HG03521 (cell line): ENCODE results near the gene LPO.

ENCODE experiments used
- ATAC-seq: cut with Tn5 transposase; IDR thresholded peaks from one replicate; pipeline ENCODE4 v1.9.1; 2021; ENCODE audit warnings: mild to moderate bottlenecking, moderate library complexity; ENCODE audit not compliant: unreplicated experiment

LPO gene

GRCh38 chr17:58253082-58253481 lies 14.7 kb downstream of the LPO start:
- ATAC-seq: no peak

GRCh38 chr17:58254803-58255202 lies 16.4 kb downstream of the LPO start:
- ATAC-seq: no peak

DNA sequence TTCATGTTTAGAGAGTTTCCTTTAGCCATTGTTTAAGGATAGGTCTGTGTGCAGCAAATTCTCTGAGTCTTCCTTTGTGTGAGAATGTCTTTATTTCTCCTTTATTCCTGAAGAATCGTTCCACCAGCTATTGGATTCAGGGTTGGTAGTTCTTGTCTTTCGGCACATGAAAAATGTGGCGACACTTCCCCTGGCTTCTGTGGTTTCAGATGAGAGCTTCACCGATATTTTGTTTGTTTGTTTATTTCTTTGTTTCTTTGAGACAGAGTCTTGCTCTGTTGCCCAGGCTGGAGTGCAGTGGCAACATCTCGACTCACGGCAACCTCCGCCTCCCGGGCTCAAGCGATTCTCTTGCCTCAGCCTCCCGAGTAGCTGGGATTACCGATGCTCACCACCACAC lies 23.8 kb downstream of the LPO start:
- ATAC-seq: no peak

DNA sequence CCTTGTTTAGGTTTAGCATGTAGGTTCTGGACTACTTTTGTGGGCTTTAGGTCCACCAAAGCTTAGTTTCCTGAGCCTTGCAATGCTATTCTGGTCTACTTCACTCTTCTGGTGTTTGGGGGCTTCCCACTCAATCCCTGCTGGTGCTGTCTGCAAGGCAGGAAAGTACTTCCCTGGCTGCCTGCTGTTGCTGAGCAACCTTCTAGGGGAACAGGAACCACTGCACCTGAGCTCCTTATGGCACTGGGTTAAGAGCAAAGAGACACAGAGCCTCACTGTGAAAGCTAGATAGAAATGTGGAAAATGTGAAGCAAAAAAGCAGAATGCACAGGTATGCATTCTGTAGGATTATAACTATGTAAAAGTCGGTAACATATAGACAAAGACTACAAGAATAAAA lies 25.4 kb downstream of the LPO start:
- no peak for ATAC-seq

- no peak for ATAC-seq
Observed at GRCh38 chr17:58264407-58265103, 26.2 kb downstream of the LPO start.

- no peak for ATAC-seq
Observed at GRCh38 chr17:58265271-58265670, 26.9 kb downstream of the LPO start.

DNA sequence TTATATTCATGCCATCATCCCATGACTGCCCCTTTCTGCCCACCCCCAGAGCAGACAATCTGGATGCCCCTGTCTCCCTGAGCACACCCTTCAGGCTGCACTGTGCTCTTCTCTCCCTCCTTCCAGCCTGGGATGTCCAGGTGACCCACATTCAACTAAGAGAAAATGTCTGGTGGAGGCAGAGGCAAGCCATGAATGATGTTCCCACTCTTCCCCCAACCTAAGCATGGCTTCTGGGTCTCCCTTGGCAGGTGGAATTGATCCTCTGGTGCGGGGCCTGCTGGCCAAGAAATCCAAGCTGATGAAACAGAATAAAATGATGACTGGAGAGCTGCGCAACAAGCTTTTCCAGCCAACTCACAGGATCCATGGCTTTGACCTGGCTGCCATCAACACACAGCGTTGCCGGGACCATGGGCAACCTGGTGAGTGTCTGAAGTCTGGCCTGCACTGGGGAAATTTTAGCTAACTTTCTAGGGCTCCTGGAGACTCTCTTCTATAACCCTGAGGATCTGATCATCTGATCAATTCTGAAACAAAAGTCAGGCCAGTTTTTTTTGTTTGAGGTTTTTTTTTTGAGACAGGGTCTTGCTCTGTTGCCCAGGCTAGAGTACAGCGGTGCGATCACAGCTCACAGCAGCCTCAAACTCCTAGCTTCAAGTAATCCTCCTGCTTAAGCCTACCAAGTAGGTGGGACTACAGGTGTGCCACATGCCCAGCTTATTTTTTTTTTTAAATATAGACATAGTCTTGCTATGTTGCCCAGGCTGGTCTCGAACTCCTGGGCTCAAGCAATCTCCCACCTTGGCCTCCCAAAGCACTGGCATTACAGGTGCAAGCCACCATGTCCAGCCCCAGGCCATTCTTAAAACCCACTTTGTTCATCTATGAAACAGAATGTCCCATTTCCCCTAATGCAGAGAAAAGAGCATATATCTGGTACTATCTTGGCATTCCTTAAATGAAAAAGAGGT lies 27.8 kb downstream of the LPO start:
- ATAC-seq: no peak

GRCh38 chr17:58267347-58268324 lies 29.3 kb downstream of the LPO start:
- no peak for ATAC-seq

DNA sequence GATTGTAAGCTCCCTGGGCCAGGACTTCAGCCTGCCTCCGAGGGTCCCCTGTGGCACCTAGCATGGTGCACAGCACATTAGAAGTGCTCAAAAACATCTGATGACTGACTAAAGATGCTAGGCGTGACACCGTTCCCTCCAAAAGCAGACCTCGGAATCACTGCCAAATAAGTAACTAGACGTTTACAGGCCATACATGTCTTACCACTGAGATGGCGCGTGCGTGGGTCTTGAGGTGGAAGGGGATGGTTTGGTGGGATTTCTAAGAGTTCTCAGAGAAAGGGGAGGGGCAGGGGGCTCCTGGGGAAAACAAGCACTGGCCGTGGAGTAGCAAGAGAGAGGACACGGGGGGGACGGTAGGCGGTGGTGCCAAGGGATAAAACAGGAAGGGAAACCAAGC lies 29.9 kb downstream of the LPO start:
- no peak for ATAC-seq

DNA sequence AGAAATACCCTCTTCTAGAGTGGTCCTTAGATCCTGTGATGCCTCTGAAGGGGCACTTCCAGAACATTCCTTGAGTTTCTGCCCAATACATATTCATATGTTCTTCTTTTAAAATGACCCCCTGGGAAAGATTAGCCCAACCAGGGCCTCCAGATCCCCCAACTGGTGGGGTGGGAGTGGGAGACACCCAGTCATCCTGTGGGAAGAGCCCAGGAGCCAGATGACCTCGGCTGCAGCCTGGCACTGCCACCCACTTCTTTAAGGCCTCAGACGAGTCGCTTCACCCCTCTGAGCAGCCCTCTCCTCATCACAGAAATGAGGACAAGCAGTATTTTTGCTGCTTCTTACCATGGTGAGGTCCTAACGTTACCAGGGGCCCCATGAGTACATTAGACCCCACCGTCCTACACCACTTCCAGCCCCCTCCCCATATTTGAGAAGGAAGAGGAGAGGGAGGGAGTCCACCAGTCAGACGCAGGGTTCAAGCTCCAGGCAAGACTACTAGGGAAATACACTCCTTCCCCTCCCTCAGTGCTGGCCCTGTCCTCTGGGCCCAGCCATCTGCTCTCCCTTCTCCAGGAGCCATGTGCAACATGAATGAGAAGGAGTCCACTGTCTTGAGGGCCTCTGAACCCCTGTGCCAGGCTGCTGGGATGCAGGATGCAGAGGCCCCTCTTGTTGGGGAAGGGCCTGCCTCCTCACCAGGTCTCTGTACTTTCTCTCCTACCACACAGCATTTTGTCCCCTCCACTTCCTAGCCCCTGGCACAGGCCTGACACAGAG lies 30.6 kb downstream of the LPO start:
- ATAC-seq: no peak

DNA sequence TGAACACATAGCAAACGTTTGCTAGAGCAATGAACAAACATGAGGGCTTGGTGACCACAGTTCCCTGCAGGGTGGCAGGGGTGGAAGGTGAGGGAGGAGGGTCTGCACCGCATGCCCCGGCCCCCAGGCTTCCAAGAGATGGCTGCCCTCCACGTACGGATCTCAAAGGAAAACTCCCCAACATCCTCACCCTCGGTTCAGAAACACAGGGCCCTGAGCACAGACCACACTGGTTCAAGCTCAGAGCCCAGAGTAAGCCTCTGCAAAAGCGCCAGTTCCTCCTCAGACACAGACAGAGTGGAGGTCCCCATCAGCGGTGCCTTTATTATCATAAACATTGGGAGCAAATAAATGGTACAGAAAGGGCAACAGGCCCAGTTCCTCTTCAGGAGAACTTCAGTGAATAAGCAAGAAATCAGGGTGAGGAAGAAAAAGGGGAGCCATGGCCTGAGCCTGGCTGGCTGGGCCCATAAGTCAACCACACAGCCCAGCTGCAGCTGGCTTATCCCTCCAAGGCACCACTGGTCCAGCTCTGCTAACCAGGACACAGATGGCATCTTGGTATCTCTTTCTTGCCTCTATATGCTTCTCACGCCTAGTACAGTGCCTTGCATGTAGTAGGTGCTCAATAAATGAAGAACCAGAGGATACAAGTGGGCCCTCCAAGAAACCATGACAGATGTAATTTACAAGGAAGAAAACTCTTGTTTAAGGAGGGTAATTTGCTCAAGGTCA lies 31.3 kb downstream of the LPO start:
- ATAC-seq: no peak

GRCh38 chr17:58270476-58271215 lies 32.3 kb downstream of the LPO start:
- no peak for ATAC-seq

- no peak for ATAC-seq
Observed at GRCh38 chr17:58271216-58271931, 33.0 kb downstream of the LPO start.

DNA sequence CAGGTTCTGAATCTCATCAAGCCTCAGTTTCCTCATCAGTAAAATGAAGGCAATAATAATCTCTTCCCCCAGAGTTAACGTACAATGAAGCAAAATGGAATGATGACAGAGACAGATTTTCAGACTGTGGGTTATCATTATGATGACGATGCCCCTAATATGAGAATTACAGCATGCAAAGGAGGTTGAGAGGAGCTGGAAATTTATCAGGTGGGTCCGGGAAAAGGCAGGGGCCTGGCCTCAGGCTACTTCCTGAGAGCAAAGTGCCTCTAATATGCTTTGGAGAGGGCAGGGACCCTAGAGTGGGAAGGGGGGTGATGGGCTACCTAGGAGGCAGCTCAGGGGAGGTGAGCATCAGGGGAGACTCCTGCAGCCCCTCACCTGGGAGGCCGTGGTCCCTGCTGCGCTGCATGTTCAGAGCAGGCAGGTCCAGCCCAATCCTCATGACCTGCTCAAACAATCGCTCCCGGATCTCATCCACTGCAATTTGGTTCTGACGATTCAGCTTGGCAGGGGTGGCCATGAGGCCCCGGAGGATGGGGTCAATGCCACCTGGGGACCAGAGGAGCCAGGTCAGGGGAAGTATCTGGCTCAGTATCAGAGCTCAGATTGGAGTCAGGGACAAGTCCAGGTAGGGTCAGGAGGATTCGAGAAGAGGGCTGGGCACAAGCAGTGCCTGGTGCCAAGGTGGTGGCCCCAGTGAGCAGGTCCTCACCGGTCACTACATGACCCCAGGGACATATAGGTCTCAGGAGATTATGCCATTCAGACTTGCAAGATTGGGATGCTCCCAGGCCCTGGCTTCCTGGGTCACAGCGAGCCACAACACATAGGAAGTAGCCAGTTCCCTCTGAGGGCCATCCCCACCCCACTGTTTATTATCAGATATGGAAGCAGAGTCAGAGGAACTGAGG lies 34.2 kb downstream of the LPO start:
- no peak for ATAC-seq

GRCh38 chr17:58273453-58274104 lies 35.2 kb downstream of the LPO start:
- no peak for ATAC-seq

GRCh38 chr17:58275417-58275816 lies 37.0 kb downstream of the LPO start:
- ATAC-seq: no peak

- no peak for ATAC-seq
Observed at GRCh38 chr17:58276423-58276822, 38.0 kb downstream of the LPO start.
